GM21367 (cell line): ENCODE data around the gene TSTD2.
"Not testable (repeated sequence)": the region's sequence is repeated elsewhere in the genome, so short reads cannot be mapped to it uniquely, and the experiment has no call there.

ENCODE experiments used
- ATAC-seq: cut with Tn5 transposase; IDR thresholded peaks from one replicate; pipeline ENCODE4 v1.9.1; 2021; ENCODE audit not compliant: unreplicated experiment

Gene TSTD2

DNA sequence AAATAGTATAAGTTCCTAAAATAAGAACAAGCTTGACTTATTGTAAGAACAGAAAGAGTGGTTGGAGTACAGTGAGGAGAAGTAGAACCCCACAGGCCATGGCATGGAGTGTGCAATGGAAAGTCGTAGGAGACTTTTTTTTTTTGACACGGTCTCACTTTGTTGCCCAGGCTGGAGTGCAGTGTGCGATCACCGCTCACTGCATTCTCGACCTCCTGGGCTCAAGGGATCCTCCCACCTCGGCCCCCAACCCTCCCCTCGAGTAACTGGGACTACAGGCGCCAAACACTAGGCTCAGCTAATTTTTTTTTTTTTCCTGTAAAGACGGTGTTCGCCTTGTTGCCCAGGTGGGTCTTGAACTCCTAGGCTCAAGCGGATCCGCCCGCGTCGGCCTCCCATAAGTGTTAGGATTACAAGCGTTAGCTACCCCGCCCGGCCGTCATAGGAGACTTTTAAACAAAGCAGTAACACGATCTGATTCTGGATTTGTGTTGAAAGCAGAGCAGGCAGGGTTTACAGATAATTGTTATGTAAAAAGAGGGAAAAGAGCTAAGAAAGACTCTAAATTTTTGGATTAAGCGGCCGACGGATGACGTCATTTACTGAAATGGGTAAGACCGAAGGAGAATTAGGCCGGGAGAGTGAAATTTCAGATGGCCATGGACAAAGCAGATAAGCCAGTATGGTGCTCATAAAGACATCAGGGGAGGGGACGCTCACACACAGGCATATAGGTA lies 752 bp downstream of the TSTD2 start:
- peak; percentile 5 for ATAC-seq

GRCh38 chr9:97630591-97630990 lies 2.6 kb downstream of the TSTD2 start:
- ATAC-seq, result no peak

DNA sequence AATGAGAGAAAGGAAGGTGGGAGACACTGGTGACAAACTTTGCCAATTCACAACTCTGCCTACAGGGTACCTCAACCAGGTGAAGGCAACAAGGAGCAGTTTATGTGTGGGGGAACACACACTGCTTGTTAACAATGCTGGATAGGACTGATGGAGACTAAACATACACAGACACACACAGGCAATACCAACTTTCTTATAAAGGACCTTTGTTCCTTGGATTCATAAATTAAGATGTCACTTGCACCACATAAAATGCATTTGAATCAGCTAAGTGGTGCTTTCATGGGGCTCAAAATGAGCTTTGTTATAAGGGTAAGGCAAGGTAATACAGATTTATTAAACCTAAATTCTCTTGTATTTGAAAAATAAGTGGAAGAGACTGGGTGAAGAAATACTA lies 4.0 kb downstream of the TSTD2 start:
- no peak for ATAC-seq

DNA sequence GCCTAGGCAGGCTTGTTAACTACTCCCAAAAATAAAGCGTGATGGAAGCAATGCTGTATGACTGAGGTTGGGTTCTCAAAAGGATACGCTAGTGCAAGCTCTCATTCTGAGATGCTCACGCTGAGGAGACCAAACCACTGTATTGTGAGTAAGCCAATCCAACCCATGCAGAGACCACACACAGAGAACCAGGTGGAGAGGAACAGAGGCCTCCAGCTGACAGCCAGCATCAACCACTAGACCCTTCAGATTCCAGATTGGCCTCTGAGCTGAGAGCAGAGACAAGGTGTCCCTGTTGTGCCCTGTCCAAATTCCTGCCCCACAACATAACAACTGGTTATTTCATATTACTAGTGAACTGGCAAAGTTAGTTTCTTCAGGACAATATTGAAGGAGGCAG lies 4.5 kb downstream of the TSTD2 start:
- no peak for ATAC-seq

DNA sequence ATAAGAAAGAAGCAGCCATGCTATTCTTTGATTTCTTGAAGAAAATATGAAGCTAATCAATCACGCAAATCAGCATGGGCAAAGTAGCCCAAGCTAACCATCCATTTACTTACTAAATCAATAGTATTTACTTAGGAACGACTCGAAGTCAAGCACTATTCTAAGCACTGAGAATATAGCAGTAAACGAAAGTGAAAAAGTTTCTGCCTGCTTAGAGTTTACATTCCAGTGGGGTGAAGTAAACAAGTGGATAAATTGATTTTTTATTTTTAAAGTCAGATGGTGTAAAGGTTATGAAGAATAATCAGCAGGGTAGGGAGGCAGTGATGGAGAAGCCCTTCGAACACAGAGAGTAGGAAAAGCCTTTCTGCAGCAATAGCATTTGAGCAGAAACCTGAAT lies 5.5 kb downstream of the TSTD2 start:
- no peak for ATAC-seq

- ATAC-seq, result no peak
These were observed 7.5 kb downstream of the TSTD2 start for GRCh38 chr9:97625620-97626019.

DNA sequence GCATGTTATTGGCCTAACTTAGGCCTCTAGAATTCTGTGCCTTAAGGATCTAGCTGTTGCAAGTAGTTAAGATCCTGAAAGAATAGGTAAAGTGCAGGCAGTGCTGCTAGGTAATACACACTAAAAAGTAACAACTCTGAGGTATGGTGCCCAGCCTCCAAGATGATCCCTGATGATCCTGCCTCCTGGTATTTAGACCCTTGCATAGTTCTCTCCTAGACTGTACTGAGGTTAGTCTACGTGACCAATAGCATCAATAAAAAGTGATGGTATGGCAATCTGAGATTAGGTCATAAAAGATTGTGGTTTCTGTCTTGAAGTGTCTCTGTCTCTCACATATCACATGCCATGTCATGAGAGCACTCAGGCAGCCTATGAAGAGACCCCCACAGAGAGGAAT lies 9.2 kb downstream of the TSTD2 start:
- ATAC-seq, result no peak

- ATAC-seq, result not testable (repeated sequence)
These were observed 10.7 kb downstream of the TSTD2 start for GRCh38 chr9:97622483-97622882.

GRCh38 chr9:97620063-97620462 lies 13.1 kb downstream of the TSTD2 start:
- not testable (repeated sequence) for ATAC-seq

DNA sequence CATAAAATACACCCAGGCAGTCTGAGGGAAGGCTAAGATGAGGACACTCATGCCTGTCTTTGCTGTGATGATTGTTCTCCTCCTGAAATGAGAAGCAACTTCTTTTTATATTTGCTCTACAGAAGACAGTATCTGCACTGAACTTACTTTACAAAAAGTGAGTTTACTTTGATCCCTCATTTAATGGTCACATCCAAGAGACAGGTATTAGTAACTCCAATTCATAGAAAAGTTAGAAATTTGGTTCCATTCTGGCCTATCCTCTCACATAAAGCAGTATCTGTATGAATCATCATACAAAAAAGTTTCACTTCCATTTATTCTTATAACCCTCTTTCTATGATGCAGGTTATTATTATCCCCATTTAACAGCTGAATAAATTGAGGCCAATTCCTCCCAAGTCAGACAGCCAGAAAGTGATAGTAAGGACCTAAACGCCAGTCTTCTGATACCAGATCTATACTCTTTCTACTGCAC lies 15.2 kb downstream of the TSTD2 start:
- ATAC-seq, result no peak

- ATAC-seq, result no peak
These were observed 17.6 kb downstream of the TSTD2 start for GRCh38 chr9:97615439-97616072.

- no peak for ATAC-seq
These were observed 28.1 kb downstream of the TSTD2 start for GRCh38 chr9:97604901-97605645.

DNA sequence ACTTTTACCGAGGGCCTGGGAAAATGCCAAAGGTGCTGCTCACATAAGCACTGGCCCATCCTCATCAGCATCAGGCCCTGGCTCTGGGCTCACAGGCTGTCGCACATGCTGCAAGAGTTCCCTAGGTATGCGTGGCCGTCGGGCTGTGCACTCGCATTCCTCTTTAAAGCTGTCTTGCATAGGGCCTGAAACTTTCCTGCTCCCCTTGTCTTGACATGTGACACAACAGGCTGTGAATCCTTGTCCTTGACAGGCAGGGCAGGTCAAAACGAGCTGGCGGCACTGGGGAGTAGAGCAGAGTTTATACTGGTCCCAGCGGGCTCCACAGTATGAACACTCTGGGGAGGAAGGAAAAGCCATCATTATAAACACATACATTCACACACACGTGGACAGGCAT lies 30.7 kb downstream of the TSTD2 start:
- ATAC-seq, result no peak

- ATAC-seq, result no peak
These were observed 31.8 kb downstream of the TSTD2 start for GRCh38 chr9:97601228-97601898.

- no peak for ATAC-seq
These were observed 32.5 kb downstream of the TSTD2 start for GRCh38 chr9:97600531-97601227.

GRCh38 chr9:97599314-97599846 lies 33.8 kb downstream of the TSTD2 start:
- no peak for ATAC-seq

GRCh38 chr9:97598461-97599288 lies 34.5 kb downstream of the TSTD2 start:
- ATAC-seq, result peak; percentile 81

- no peak for ATAC-seq
These were observed 36.3 kb downstream of the TSTD2 start for GRCh38 chr9:97596906-97597305.

- no peak for ATAC-seq
These were observed 38.7 kb downstream of the TSTD2 start for GRCh38 chr9:97594381-97594921.
